Measurements from ENCODE around the gene SPOCK1. TPM values are rescaled to one million over a fixed set of nuclear protein-coding genes. Genes with fewer than 3 reads are reported as not detected.

Gene SPOCK1
- total RNA-seq, 4 donors from 2014 or later, result 8.6 to 34.8 (median 13.2) TPM

- DNase-seq, result no peak
- H3K4me1 ChIP-seq, result no peaks in the 10 kb centered on the region
- no peak overlapping the region for H3K27ac ChIP-seq
- TF ChIP-seq EP300 (IDR thresholded peaks at IDR 0.05; ENCODE audit: low read depth) (no peak), POLR2AphosphoS5 (IDR thresholded peaks at IDR 0.05) (no peak), POLR2A (IDR thresholded peaks at IDR 0.05) (no peak)
- TF ChIP-seq, protein P1, sequence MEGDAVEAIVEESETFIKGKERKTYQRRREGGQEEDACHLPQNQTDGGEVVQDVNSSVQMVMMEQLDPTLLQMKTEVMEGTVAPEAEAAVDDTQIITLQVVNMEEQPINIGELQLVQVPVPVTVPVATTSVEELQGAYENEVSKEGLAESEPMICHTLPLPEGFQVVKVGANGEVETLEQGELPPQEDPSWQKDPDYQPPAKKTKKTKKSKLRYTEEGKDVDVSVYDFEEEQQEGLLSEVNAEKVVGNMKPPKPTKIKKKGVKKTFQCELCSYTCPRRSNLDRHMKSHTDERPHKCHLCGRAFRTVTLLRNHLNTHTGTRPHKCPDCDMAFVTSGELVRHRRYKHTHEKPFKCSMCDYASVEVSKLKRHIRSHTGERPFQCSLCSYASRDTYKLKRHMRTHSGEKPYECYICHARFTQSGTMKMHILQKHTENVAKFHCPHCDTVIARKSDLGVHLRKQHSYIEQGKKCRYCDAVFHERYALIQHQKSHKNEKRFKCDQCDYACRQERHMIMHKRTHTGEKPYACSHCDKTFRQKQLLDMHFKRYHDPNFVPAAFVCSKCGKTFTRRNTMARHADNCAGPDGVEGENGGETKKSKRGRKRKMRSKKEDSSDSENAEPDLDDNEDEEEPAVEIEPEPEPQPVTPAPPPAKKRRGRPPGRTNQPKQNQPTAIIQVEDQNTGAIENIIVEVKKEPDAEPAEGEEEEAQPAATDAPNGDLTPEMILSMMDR (IDR thresholded peaks at IDR 0.05), result no peak
- WGBS, 2 donors (ENCODE audit: low coverage in 1 of 2), result 63 to 80% methylated on average over 2 to 6 of the region's 6 CpGs
- H3K9me3 ChIP-seq, result no peaks in the 10 kb centered on the region
- no peak overlapping the region for H3K4me3 ChIP-seq
- no peaks in the 10 kb centered on the region for H3K27me3 ChIP-seq
- intact Hi-C loops (cut with DNase I; ENCODE audit: low total_unique reads), result no loop called here
- H3K36me3 ChIP-seq, result no peaks in the 10 kb centered on the region
- in situ Hi-C loops (cut with MboI; ENCODE audit: low pct_ligation_motif_present in 1 of 4, low pct_unique_long_range_greater_than_20kb in 1 of 4, low sequenced_read_pairs in 3 of 4), result no loop called here
Observed at GRCh38 chr5:137155261-137156000, 343.7 kb downstream of the SPOCK1 start.

GRCh38 chr5:137152616-137153015 is 346.5 kb downstream of the SPOCK1 start:
- H3K27me3 ChIP-seq, result no peaks in the 10 kb centered on the region
- no peak overlapping the region for H3K27ac ChIP-seq
- H3K36me3 ChIP-seq, result no peaks in the 10 kb centered on the region
- no peaks in the 10 kb centered on the region for H3K9me3 ChIP-seq
- H3K4me3 ChIP-seq, result no peak overlapping the region
- 84 to 100% methylated on average over 3 of the region's 3 CpGs for WGBS, 2 donors (ENCODE audit: low coverage in 1 of 2)
- in situ Hi-C loops (cut with MboI; ENCODE audit: low pct_ligation_motif_present in 1 of 4, low pct_unique_long_range_greater_than_20kb in 1 of 4, low sequenced_read_pairs in 3 of 4), result no loop called here
- TF ChIP-seq, protein P1 (IDR thresholded peaks at IDR 0.05), result no peak
- TF ChIP-seq EP300 (IDR thresholded peaks at IDR 0.05; ENCODE audit: low read depth), result no peak
- no peak for TF ChIP-seq POLR2A (IDR thresholded peaks at IDR 0.05)
- TF ChIP-seq POLR2AphosphoS5 (IDR thresholded peaks at IDR 0.05), result no peak
- DNase-seq, result no peak
- no peaks in the 10 kb centered on the region for H3K4me1 ChIP-seq
- intact Hi-C loops (cut with DNase I; ENCODE audit: low total_unique reads), result no loop called here

DNA sequence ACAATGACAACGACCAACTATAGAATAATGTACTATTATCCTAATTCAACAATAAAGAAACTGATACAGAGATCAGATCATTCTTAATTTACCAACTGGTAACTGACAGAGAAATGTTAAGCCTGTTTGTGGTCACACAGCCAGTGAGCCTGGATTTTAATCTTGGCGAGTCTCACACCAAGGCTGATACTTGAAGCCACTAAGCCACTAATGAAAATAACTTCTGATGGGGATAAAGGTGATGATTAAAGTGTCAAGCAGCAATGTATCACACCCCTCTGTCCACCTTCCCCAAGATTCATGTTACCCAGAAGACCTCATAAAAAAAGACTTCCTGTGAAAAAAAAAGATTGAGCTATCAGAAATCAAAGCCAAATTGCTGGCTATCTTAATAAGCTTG is 350.5 kb downstream of the SPOCK1 start:
- H3K27ac ChIP-seq, result no peak overlapping the region
- in situ Hi-C loops (cut with MboI; ENCODE audit: low pct_ligation_motif_present in 1 of 4, low pct_unique_long_range_greater_than_20kb in 1 of 4, low sequenced_read_pairs in 3 of 4), result no loop called here
- DNase-seq, result no peak
- intact Hi-C loops (cut with DNase I; ENCODE audit: low total_unique reads), result no loop called here
- no peak overlapping the region for H3K4me3 ChIP-seq
- WGBS, 2 donors (ENCODE audit: low coverage in 1 of 2), result 50 to 54% methylated on average over 2 of the region's 2 CpGs
- no peaks in the 10 kb centered on the region for H3K27me3 ChIP-seq
- H3K9me3 ChIP-seq, result no peaks in the 10 kb centered on the region
- no peaks in the 10 kb centered on the region for H3K4me1 ChIP-seq
- TF ChIP-seq POLR2A (IDR thresholded peaks at IDR 0.05) (no peak), EP300 (IDR thresholded peaks at IDR 0.05; ENCODE audit: low read depth) (no peak), POLR2AphosphoS5 (IDR thresholded peaks at IDR 0.05) (no peak)
- TF ChIP-seq, protein P1 (IDR thresholded peaks at IDR 0.05), result no peak
- H3K36me3 ChIP-seq, result no peaks in the 10 kb centered on the region

DNA sequence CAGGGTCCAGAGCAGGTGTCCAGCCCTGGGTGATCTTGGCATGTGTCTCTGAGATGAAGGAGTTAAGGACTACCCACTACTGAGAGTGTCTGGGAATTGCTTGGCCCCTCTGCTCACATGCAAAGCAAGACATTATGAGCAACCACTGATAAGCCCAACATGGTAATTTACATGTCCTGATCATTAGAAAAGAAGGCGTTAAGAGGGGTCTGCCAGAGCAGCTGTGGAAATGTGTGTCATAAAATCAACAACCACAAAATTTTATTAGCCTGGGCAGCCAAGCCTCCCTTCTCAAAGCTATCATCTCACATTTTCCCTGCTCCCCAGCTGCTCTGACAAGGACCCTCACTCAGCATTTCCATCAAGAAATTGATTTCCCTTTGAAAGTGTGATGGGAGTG is 351.0 kb downstream of the SPOCK1 start:
- H3K36me3 ChIP-seq, result no peaks in the 10 kb centered on the region
- in situ Hi-C loops (cut with MboI; ENCODE audit: low pct_ligation_motif_present in 1 of 4, low pct_unique_long_range_greater_than_20kb in 1 of 4, low sequenced_read_pairs in 3 of 4) (no loop called here), intact Hi-C loops (cut with DNase I; ENCODE audit: low total_unique reads) (no loop called here)
- no peak for DNase-seq
- no peaks in the 10 kb centered on the region for H3K27me3 ChIP-seq
- WGBS, 2 donors (ENCODE audit: low coverage in 1 of 2), result 40 to 47% methylated on average over 1 of the region's 1 CpG
- H3K9me3 ChIP-seq, result no peaks in the 10 kb centered on the region
- TF ChIP-seq, protein P1 (IDR thresholded peaks at IDR 0.05), result no peak
- no peak for TF ChIP-seq POLR2A (IDR thresholded peaks at IDR 0.05)
- TF ChIP-seq POLR2AphosphoS5 (IDR thresholded peaks at IDR 0.05), result no peak
- TF ChIP-seq EP300 (IDR thresholded peaks at IDR 0.05; ENCODE audit: low read depth), result no peak
- no peaks in the 10 kb centered on the region for H3K4me1 ChIP-seq
- H3K27ac ChIP-seq, result no peak overlapping the region
- H3K4me3 ChIP-seq, result no peak overlapping the region

Data from transverse colon (tissue), 4 donors.